ENCODE results near the gene TEX9. TPM values are rescaled to one million over a fixed set of nuclear protein-coding genes. Genes with fewer than 3 reads are reported as not detected.
"Not testable (repeated sequence)": the region's sequence is repeated elsewhere in the genome, so short reads cannot be mapped to it uniquely, and the experiment has no call there.

TEX9 gene
- 1 to 10 TPM; 4.2 to 9.2 (median 5.2) TPM for total RNA-seq

DNA sequence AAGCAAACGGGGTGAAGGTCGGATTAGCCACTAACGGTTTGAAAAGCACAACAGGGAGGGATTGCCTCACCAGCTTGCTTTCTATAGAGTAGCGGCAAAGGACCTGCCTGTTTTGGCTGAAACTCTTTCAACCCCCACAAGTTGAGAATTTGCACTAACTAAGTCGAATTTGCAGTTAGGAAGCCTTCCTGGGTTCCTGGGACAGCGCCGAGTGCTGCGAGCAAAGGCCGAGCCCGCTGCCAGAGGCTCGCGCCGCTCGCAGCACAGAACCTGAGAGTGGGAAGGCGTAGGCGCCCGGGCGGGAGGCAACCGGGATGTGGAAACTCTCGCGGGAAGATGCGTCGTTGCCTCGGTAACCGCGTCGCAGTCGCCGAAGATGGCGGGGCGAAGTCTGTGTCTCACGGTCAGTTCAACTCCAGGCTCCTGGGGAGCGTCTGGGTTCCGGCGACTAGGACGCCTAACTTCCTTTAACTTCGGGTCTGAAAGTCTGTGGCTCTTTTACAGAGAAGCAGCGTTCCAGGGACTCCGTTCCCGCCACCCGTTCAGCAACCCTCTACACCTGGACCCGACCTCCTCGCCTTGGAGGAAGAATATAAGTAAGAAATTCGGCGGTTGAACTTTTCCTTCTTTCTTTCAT lies at the start of gene TEX9:
Gene TEX9 (plus strand): TSS at position 352 of the 637 bp plus-strand sequence. CDS start 25 bp downstream, at position 377.
- Histone ChIP-seq H3K27me3 (no peaks in the 10 kb centered on the region), H3K9me3 (peaks cover 0 to 6% (median 0%) of the 10 kb centered on the region in 3 donors), H3K27ac (peak within 1 kb of the TSS in 3 of 4 donors; percentile 58 to 67 (median 64)), H3K4me3 (peak within 1 kb of the TSS; percentile 50 to 63), H3K4me1 (peaks cover 0 to 16% (median 0%) of the 10 kb centered on the region in 3 donors), H3K36me3 (no peaks in the 10 kb centered on the region)
- ATAC-seq: peak; percentile 98
- 0 to 2% methylated on average over 3 to 12 of the region's 45 CpGs for WGBS, 2 donors (ENCODE audit: low coverage in 1 of 2)
- no peak for TF ChIP-seq POLR2AphosphoS5 (IDR thresholded peaks at IDR 0.05)
- TF ChIP-seq, protein P1, sequence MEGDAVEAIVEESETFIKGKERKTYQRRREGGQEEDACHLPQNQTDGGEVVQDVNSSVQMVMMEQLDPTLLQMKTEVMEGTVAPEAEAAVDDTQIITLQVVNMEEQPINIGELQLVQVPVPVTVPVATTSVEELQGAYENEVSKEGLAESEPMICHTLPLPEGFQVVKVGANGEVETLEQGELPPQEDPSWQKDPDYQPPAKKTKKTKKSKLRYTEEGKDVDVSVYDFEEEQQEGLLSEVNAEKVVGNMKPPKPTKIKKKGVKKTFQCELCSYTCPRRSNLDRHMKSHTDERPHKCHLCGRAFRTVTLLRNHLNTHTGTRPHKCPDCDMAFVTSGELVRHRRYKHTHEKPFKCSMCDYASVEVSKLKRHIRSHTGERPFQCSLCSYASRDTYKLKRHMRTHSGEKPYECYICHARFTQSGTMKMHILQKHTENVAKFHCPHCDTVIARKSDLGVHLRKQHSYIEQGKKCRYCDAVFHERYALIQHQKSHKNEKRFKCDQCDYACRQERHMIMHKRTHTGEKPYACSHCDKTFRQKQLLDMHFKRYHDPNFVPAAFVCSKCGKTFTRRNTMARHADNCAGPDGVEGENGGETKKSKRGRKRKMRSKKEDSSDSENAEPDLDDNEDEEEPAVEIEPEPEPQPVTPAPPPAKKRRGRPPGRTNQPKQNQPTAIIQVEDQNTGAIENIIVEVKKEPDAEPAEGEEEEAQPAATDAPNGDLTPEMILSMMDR (IDR thresholded peaks at IDR 0.05): peak in 1 of 4 experiments; percentile 16

DNA sequence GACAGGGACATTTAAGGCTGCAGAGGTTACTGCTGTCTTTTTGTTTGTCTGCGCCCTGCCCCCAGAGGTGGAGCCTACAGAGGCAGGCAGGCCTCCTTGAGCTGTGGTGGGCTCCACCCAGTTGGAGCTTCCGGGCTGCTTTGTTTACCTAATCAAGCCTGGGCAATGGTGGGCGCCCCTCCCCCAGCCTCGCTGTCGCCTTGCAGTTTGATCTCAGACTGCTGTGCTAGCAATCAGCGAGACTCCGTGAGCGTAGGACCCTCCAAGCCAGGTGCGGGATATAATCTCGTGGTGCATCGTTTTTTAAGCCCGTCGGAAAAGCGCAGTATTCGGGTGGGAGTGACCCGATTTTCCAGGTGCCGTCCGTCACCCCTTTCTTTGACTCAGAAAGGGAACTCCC lies 48.7 kb upstream of the TEX9 start:
- H3K4me3 ChIP-seq, H3K27ac ChIP-seq, H3K9me3 ChIP-seq, H3K4me1 ChIP-seq, ATAC-seq, H3K27me3 ChIP-seq, H3K36me3 ChIP-seq: not testable (repeated sequence)
- WGBS, 2 donors (ENCODE audit: low coverage in 1 of 2): 90% methylated on average over 2 of the region's 18 CpGs; no CpG with 5 or more reads in 1 of the 2 donors

DNA sequence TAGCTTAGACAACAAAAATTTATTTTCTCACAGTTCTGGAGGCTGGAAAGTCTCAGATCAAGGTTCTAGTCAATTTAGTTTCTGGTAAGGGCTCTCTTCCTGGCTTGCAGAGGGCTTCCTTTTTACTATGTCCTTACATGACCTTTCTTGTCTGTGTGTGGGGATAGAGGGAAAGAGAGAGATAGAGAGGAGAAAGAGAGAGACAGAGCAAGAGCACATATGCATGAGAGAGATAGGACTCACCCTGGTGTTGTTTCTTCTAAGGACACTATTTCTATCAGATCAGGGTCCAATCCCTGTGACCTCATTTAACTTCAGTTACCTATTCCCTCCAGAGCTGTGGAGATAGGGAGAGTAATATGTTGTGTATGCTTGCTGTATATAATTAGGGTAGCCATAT lies 44.9 kb upstream of the TEX9 start:
- no peak overlapping the region for H3K27ac ChIP-seq
- TF ChIP-seq, protein P1 (IDR thresholded peaks at IDR 0.05): no peak
- TF ChIP-seq EP300 (IDR thresholded peaks at IDR 0.05): no peak
- no peak for TF ChIP-seq POLR2AphosphoS5 (IDR thresholded peaks at IDR 0.05)
- TF ChIP-seq POLR2A (IDR thresholded peaks at IDR 0.05): no peak
- no peaks in the 10 kb centered on the region for H3K4me1 ChIP-seq
- no peak for ATAC-seq
- no peaks in the 10 kb centered on the region for H3K27me3 ChIP-seq
- H3K4me3 ChIP-seq: no peak overlapping the region
- H3K36me3 ChIP-seq: no peaks in the 10 kb centered on the region
- no peaks in the 10 kb centered on the region for H3K9me3 ChIP-seq

DNA sequence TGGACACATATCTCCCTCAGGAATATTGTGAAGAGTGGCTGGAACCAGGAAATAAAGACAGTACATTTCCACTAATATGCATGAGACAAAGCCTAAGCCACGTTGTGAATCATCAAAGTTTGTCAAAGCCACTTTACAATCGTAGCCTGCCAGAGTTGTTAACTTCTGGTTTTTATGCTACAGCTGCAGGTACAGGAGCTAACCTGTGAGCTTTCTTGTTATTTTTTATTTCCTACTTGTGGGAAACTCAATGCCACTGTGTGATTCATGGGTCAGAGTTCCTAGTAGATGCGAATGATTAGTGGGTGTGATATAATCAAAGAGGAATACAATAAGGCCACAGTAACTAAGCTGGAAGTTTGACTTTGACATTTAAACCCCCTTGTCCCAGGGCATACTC lies 44.4 kb upstream of the TEX9 start:
- Histone ChIP-seq H3K27me3 (no peaks in the 10 kb centered on the region), H3K4me1 (no peaks in the 10 kb centered on the region), H3K4me3 (no peak overlapping the region), H3K9me3 (no peaks in the 10 kb centered on the region), H3K36me3 (no peaks in the 10 kb centered on the region), H3K27ac (no peak overlapping the region)
- no peak for ATAC-seq
- 63 to 73% methylated on average over 2 to 3 of the region's 3 CpGs for WGBS, 2 donors (ENCODE audit: low coverage in 1 of 2)
- no peak for TF ChIP-seq EP300 (IDR thresholded peaks at IDR 0.05)
- no peak for TF ChIP-seq POLR2A (IDR thresholded peaks at IDR 0.05)
- no peak for TF ChIP-seq POLR2AphosphoS5 (IDR thresholded peaks at IDR 0.05)
- TF ChIP-seq, protein P1 (IDR thresholded peaks at IDR 0.05): no peak

DNA sequence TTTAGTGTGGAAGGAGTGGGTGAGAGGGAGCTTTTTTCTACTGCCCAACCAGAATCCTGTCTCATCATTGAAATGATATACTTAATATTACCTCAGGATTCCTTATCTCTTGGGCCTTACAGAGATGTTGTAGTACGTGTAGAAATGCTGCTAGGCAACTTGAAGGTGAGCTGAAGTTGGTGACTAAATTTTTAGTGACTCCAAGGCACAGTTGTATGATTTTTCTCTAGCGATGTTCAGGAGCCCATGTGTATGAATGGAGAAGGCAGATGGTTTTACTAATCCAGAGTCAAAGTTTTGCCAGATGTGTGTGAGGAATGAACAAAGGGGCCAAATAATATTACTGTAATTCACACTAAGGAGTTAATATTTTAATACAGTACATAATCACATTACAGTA lies 42.8 kb upstream of the TEX9 start:
- ATAC-seq: no peak
- H3K9me3 ChIP-seq: no peaks in the 10 kb centered on the region
- H3K27ac ChIP-seq: no peak overlapping the region
- H3K4me1 ChIP-seq: no peaks in the 10 kb centered on the region
- TF ChIP-seq POLR2AphosphoS5 (IDR thresholded peaks at IDR 0.05) (no peak), POLR2A (IDR thresholded peaks at IDR 0.05) (no peak), EP300 (IDR thresholded peaks at IDR 0.05) (no peak)
- TF ChIP-seq, protein P1 (IDR thresholded peaks at IDR 0.05): no peak
- no peaks in the 10 kb centered on the region for H3K36me3 ChIP-seq
- H3K4me3 ChIP-seq: no peak overlapping the region
- WGBS, 2 donors (ENCODE audit: low coverage in 1 of 2): 25 to 89% methylated on average over 2 of the region's 2 CpGs
- H3K27me3 ChIP-seq: no peaks in the 10 kb centered on the region

All from gastroesophageal sphincter (tissue), 4 donors.